HL-60/S4 (cell line): Measurements from ENCODE around the gene KCNJ14.

Source experiments
- in situ Hi-C: fragments of 300-500 bp; cut with MboI; formaldehyde crosslinking; loops from 2 replicates; pipeline ENCODE4 v1.14.3; 2022; ENCODE audit warnings: low sequenced_read_pairs

KCNJ14 gene

GRCh38 chr19:48455171-48455907, at the start of gene KCNJ14:
TSS of gene KCNJ14 (plus strand) at chr19:48455574. CDS start at chr19:48461725, 6,151 bp downstream.
- in situ Hi-C loops: no loop called here

DNA sequence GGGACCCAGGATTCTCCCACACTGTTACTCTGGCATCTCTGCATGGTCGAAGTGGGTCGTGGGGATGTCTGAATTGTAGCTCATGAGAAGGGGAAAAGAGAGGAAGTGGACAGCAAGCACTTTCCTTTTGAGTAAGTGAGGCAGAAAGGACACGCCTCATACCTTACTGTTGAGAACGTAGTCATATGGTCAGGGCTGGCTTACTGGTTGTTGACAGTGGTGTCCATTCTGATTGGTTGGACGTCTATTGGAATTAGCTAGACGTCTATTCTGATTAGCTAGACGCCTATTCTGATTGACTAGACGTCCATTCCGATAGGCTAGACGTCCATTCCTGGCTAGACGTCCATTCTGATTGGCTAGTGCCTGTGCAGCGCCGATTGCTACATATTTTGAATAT, 49.5 kb upstream of the KCNJ14 start:
- in situ Hi-C loops: no loop called here

GRCh38 chr19:48413879-48414587, 41.3 kb upstream of the KCNJ14 start:
- in situ Hi-C loops: no loop called here

GRCh38 chr19:48415395-48415794, 40.0 kb upstream of the KCNJ14 start:
- in situ Hi-C loops: no loop called here

- in situ Hi-C loops: no loop called here
These were observed 39.6 kb upstream of the KCNJ14 start for GRCh38 chr19:48415806-48416221.

DNA sequence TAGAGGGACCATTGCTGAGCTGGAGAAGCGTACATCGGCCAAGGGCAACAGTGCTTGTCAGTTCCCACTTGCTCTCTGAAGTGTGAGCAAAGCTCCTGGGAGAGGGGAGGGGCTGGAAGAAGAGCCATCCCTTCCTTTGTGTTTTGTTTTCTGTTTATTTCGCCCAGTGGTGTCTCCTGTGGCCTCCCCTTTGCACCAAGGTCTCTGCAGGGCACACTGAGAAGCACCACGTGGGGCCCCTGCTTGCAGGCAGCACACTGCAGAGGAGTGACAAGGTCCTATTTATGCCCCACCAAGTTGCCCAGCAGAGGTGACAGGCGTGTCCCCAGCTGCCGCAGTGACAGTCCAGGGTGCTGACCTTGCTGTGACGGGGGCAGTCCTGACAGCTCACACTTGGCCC, 38.0 kb upstream of the KCNJ14 start:
- in situ Hi-C loops: no loop called here

GRCh38 chr19:48418317-48419064, 36.9 kb upstream of the KCNJ14 start:
- in situ Hi-C loops: no loop called here

GRCh38 chr19:48419158-48419920, 36.0 kb upstream of the KCNJ14 start:
- in situ Hi-C loops: no loop called here

- in situ Hi-C loops: no loop called here
These were observed 33.8 kb upstream of the KCNJ14 start for GRCh38 chr19:48421548-48421947.

- in situ Hi-C loops: no loop called here
These were observed 30.6 kb upstream of the KCNJ14 start for GRCh38 chr19:48424694-48425219.

DNA sequence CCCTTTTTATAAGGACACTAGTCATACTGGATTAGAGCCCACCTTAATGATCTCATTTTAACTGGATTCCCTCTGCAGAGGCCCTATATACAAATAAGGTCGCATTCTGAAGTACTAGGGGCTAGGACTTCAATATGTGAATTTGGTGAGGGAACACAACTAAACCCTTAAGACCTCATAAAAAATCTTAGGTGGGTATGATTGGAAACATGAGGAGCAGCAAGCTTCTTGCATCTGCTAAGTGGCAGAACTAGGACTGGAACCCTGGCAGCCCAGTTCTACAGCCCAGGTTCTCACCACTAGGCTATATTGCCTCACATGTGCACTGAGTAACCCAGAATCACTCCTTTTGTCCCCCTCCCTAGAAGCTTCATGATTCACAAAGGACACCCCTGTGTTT, 26.7 kb upstream of the KCNJ14 start:
- in situ Hi-C loops: no loop called here

DNA sequence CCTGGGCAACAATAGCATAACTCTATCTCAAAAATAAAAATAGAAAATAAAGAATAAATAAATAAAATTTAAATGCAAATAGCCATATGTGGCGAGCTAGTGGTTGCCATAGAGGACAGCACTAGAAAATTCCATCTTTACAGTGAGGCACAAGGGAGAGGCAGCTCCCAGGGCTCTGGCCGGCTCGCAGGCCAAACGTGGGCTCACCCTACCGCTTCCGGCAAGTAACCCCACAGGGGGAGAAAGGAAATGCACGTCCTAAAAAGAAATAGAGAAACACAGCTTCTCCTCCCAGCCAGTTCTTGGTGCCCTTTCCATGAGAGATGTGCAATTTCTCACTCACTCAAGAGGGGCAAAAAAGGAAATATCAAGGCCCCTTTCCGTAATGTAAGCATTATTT, 22.0 kb upstream of the KCNJ14 start:
- in situ Hi-C loops: no loop called here

GRCh38 chr19:48436586-48436985, 18.8 kb upstream of the KCNJ14 start:
- in situ Hi-C loops: no loop called here

DNA sequence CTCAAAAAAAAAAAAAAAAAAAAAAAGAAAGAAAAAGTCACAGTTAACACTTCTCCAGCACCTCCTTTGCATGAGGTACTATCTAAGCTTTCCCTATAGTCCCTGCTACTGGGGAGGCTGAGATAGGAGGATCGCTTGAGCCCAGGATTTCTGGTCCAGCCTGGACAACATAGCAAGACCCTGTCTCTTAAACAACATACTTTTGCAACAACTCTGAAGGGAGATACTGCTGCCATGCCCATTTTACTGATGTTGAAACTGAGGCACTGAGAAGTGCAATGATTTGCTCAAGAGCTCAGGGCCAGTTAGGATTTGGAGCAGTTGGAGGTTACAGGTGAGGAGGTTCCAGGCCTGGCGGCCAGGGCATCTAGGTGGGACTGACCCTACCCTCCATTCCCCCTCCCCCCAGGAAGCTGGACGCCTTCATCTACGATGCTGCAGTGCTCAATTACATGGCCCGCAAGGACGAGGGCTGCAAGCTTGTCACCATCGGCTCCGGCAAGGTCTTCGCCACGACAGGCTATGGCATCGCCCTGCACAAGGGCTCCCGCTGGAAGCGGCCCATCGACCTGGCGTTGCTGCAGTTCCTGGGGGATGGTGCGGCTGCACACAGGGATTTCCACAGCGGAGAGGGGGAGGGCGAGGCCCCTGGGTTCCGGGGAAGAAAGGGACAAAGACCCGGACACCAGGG, 13.9 kb upstream of the KCNJ14 start:
- in situ Hi-C loops: no loop called here

DNA sequence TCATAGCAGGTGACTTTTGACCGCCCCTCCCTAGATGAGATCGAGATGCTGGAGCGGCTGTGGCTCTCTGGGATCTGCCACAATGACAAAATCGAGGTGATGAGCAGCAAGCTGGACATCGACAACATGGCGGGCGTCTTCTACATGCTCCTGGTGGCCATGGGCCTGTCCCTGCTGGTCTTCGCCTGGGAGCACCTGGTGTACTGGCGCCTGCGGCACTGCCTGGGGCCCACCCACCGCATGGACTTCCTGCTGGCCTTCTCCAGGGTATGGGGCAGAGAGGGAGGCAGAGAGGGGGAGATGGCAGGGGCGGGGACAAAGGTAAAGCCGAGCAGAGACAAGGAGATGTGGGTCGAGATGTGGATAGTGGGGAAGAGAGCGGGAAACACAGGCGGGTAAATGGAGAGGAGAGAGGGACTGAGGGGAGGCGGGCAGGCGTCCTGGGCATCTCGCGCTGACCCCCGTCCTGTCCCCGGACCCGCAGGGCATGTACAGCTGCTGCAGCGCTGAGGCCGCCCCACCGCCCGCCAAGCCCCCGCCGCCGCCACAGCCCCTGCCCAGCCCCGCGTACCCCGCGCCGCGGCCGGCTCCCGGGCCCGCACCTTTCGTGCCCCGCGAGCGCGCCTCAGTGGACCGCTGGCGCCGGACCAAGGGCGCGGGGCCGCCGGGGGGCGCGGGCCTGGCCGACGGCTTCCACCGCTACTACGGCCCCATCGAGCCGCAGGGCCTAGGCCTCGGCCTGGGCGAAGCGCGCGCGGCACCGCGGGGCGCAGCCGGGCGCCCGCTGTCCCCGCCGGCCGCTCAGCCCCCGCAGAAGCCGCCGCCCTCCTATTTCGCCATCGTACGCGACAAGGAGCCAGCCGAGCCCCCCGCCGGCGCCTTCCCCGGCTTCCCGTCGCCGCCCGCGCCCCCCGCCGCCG, 13.0 kb upstream of the KCNJ14 start:
- in situ Hi-C loops: no loop called here

DNA sequence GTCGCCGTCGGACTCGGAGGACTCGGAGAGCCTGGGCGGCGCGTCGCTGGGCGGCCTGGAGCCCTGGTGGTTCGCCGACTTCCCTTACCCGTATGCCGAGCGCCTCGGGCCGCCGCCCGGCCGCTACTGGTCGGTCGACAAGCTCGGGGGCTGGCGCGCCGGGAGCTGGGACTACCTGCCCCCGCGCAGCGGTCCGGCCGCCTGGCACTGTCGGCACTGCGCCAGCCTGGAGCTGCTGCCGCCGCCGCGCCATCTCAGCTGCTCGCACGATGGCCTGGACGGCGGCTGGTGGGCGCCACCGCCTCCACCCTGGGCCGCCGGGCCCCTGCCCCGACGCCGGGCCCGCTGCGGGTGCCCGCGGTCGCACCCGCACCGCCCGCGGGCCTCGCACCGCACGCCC, 12.1 kb upstream of the KCNJ14 start:
- in situ Hi-C loops: no loop called here

DNA sequence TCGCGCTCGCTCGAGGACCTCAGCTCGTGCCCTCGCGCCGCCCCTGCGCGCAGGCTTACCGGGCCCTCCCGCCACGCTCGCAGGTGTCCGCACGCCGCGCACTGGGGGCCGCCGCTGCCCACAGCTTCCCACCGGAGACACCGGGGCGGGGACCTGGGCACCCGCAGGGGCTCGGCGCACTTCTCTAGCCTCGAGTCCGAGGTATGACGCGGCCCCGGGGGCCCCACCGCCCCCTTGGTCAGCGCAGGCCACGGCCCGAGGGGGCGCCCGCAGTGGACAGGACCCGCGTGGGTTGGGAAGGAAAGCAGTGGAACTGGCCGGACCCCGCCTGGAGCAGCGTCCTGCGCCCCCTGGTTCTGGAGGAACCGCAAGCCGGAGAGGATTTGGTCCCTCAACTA, 11.6 kb upstream of the KCNJ14 start:
- in situ Hi-C loops: no loop called here

- in situ Hi-C loops: no loop called here
These were observed 11.0 kb upstream of the KCNJ14 start for GRCh38 chr19:48444129-48444935.

GRCh38 chr19:48444936-48445200, 10.5 kb upstream of the KCNJ14 start:
- in situ Hi-C loops: no loop called here
